Thoracic aorta (tissue), 2 donors: Measurements from ENCODE around the gene SGTB. TPM values are rescaled to one million over a fixed set of nuclear protein-coding genes. Genes with fewer than 3 reads are reported as not detected.

ENCODE experiments used
- ATAC-seq: fragments of 150-250 bp; one replicate; pipeline ENCODE4 v1.8.0; 2017; ENCODE audit warnings: low read depth; ENCODE audit not compliant: insufficient number of reproducible peaks, low FRiP score
- DNase-seq: peaks from one replicate; pipeline ENCODE4 v3.0.0-alpha.2; 2020; ENCODE audit warnings: low spot score
- H3K27ac ChIP-seq, 2 donors: fragments of 200-600 bp; sonication (generic); 1 replicate in 1 of 2; 2 replicates in 1 of 2; pipeline ENCODE4 v1.5.1; 2016; ENCODE audit warnings: mild to moderate bottlenecking in 2 of 2, moderate library complexity in 2 of 2
- H3K27me3 ChIP-seq: fragments of 200-600 bp; sonication (generic); replicated peaks from 2 replicates; pipeline ENCODE4 v1.6.0; 2016; ENCODE audit warnings: mild to moderate bottlenecking; ENCODE audit not compliant: insufficient read depth
- H3K36me3 ChIP-seq: fragments of 200-600 bp; sonication (generic); one replicate; pipeline ENCODE4 v1.5.1; 2016
- H3K4me1 ChIP-seq, 2 donors: fragments of 200-600 bp; sonication (generic); 1 replicate in 1 of 2; 2 replicates in 1 of 2; pipeline versions ENCODE4 v1.5.1 to v1.6.0; 2016; ENCODE audit warnings: low read depth in 2 of 2, mild to moderate bottlenecking in 1 of 2; ENCODE audit not compliant: control insufficient read depth in 1 of 2
- H3K4me3 ChIP-seq: fragments of 200-600 bp; sonication (generic); 2 replicates; pipeline ENCODE4 v1.5.1; 2016; ENCODE audit warnings: mild to moderate bottlenecking
- H3K9me3 ChIP-seq: fragments of 200-600 bp; sonication (generic); 2 replicates; pipeline ENCODE4 v1.5.1; 2016
- CTCF ChIP-seq: fragments of 200-600 bp; sonication (generic); IDR thresholded peaks from one replicate; pipeline ENCODE4 v1.5.1; 2019; ENCODE audit warnings: antibody characterized with exemption
- total RNA-seq, 2 donors: library from RNA; depleted of rRNA; stranded (reverse); fragments of >200 nt; gene quantifications; one replicate each; pipeline versions ENCODE4 v1.1.0 to v1.2.3, GENCODE V29; 2016

The SGTB gene
- total RNA-seq, 2 donors from 2014 or later: 24.3 to 26.4 TPM

DNA sequence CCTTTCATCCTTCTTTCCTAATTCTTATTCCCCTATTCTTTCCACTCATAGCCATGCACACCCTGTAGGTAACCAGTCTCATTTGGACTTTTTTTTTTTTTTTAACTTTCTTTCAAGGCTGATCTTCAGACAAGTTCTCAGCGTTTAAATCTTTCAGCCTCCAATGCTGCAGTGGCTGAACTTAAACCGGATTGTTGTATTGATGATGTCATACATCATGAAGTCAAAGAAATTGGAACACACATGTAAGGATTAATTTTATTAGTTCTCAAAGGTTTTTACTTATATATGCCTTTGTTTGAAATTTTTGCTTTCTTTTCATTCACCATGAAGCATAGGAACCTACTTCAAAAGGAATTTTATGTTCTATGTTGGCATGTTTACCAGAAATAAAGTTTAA is 75.0 kb downstream of the SGTB start:
- H3K4me3 ChIP-seq: no peak overlapping the region
- ATAC-seq: no peak
- no peaks in the 10 kb centered on the region for H3K27me3 ChIP-seq
- no peaks in the 10 kb centered on the region for H3K36me3 ChIP-seq
- no peak overlapping the region for H3K27ac ChIP-seq
- no peak for DNase-seq
- H3K4me1 ChIP-seq: no peaks in the 10 kb centered on the region
- TF ChIP-seq CTCF: no peak
- H3K9me3 ChIP-seq: no peaks in the 10 kb centered on the region

DNA sequence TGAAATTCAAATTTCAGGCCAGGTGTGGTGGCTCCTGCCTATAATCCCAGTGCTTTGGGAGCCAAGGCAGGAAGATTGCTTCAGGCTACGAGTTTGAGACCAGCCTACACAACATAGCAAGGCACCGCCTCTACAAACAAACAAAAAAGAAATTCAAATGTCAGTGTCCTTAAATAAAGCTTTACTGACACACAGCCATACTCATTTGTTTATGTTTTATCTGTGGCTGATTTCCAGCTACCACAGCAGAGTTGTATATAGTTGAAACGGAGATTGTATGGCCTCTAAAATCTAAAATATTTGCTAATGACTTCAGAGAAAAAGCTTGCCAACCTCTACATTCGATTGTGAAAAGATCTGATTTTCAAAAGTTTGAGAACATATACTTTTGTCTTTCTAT is 81.7 kb downstream of the SGTB start:
- H3K27ac ChIP-seq: no peak overlapping the region
- no peaks in the 10 kb centered on the region for H3K27me3 ChIP-seq
- H3K36me3 ChIP-seq: peaks cover 24% of the 10 kb centered on the region
- H3K4me3 ChIP-seq: no peak overlapping the region
- TF ChIP-seq CTCF: no peak
- ATAC-seq: no peak
- H3K4me1 ChIP-seq: no peaks in the 10 kb centered on the region
- no peak for DNase-seq
- no peaks in the 10 kb centered on the region for H3K9me3 ChIP-seq

DNA sequence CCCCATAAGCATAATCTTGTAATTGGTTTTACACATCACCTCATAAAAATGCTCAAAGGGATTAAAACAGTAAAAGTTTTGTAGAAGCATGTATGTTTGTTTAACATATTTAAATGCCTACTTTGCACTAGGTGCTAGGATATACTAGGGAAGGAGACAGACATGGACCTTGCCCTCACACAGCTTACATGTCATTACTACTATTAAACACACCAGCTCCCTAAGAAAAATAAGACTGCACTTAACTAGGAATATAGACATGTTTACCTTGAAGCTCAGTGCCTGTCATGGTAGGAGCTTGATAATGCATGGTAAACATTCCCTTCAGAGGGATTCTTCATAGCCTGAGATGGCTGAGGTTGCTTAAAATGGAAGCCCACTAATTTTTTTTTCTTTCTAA is 90.9 kb downstream of the SGTB start:
- Histone ChIP-seq H3K27me3 (no peaks in the 10 kb centered on the region), H3K27ac (no peak overlapping the region), H3K36me3 (peaks cover 3% of the 10 kb centered on the region), H3K4me3 (no peak overlapping the region), H3K9me3 (no peaks in the 10 kb centered on the region), H3K4me1 (peaks cover 3 to 5% of the 10 kb centered on the region in 2 donors)
- no peak for TF ChIP-seq CTCF
- ATAC-seq: no peak
- no peak for DNase-seq

GRCh38 chr5:65625743-65626142 is 96.2 kb downstream of the SGTB start:
- H3K4me1 ChIP-seq: peaks cover 25 to 34% of the 10 kb centered on the region in 2 donors
- H3K36me3 ChIP-seq: no peaks in the 10 kb centered on the region
- no peak for DNase-seq
- no peak for TF ChIP-seq CTCF
- no peaks in the 10 kb centered on the region for H3K9me3 ChIP-seq
- H3K4me3 ChIP-seq: peak overlapping the region; percentile 92
- H3K27me3 ChIP-seq: no peaks in the 10 kb centered on the region
- no peak overlapping the region for H3K27ac ChIP-seq
- ATAC-seq: no peak

DNA sequence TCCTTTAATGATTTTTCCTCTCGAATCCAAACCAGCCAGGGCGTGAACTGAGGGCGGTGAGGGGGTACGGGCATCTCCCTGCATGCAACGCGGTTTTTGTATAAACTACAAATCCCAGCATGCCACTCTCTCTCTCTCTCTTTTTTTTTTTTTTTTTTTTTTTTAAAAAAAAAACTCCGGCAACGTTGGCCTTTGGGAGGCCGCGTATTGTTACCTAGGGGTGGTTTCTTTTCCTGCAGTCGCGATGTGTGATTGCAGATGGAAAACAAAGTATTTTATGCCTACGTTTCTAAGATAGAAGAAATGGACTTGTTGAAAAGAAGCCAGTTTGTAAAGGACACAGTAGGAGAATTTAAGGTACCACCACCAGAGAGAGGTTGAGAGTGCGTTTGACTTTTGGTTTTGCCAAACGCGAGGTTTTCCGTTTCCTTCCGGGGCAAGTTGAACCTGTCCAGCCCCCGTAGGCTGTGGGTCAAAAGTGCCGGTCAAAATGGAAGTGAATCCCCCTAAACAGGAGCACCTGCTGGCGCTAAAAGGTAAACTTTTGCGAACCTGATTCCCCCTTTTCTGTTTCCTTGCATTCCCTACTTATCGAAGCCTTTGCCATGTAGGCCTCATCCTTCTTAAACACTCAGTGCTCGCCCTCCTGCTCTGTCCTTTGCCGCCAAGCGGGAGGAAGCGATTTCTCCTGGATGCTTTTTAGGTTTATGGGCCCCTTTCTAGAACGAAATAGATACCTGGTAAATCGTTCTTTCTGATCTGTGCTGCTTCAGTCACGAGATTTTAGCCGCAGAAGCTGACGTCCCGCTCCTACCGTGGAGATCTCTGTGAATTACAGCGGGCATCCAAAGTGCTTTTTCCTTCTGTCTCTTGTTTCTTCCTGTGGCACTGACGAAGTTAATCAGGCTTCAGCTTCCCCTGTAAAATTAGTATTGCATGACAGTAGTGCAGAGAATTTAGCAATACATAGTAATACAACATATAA is 97.0 kb downstream of the SGTB start, which contains the start of the genes SHLD3 and TRAPPC13:
Gene SHLD3, plus strand, starts transcription at position 457 of the 985 bp plus-strand sequence. CDS start 4,561 bp downstream, outside the sequence.
Gene TRAPPC13, plus strand, starts transcription at position 457 of the 985 bp plus-strand sequence. Its CDS starts 34 bp downstream, at position 491.
- Histone ChIP-seq H3K9me3 (no peaks in the 10 kb centered on the region), H3K4me3 (peak within 1 kb of the TSS; percentile 92), H3K27ac (peak within 1 kb of the TSS; percentile 77 to 82), H3K36me3 (no peaks in the 10 kb centered on the region), H3K4me1 (peaks cover 25 to 34% of the 10 kb centered on the region in 2 donors), H3K27me3 (no peaks in the 10 kb centered on the region)
- TF ChIP-seq CTCF: no peak
- peak; percentile 91 for ATAC-seq
- peak; percentile 65 for DNase-seq
